Stomach (tissue), 4 donors: Measurements from ENCODE around the gene RPL37A.

ENCODE experiments used
- CTCF ChIP-seq, 7 experiments: fragments of 450-650 bp in 4 of 7; fragments of 200-600 bp in 3 of 7; sonication (generic) in 3 of 7; IDR thresholded peaks; one replicate each; pipeline ENCODE4 v1.5.1; 2016 to 2019; ENCODE audit warnings: antibody characterized with exemption in 7 of 7, control low read depth in 2 of 7, mild to moderate bottlenecking in 1 of 7
- EP300 ChIP-seq: sonication (generic); formaldehyde crosslinking; IDR thresholded peaks from one replicate; pipeline ENCODE4 v1.6.1; 2017; ENCODE audit warnings: antibody characterized with exemption
- POLR2A ChIP-seq, 4 donors: fragments of 450-650 bp; IDR thresholded peaks; one replicate each; pipeline ENCODE4 v1.6.1; 2016; ENCODE audit warnings: antibody characterized with exemption in 4 of 4, control low read depth in 2 of 4, mild to moderate bottlenecking in 1 of 4, moderate library complexity in 1 of 4
- POLR2AphosphoS5 ChIP-seq, 3 donors: sonication (generic); formaldehyde crosslinking; IDR thresholded peaks; one replicate each; pipeline ENCODE4 v1.6.1; 2016; ENCODE audit warnings: antibody characterized with exemption in 3 of 3

- TF ChIP-seq POLR2AphosphoS5 (IDR thresholded peaks at IDR 0.05) (no peak), EP300 (no peak), CTCF (IDR thresholded peaks at IDR 0.05) (no peak), POLR2A (IDR thresholded peaks at IDR 0.05) (no peak)
These were observed 1.9 kb downstream of the RPL37A start for GRCh38 chr2:216500572-216500971.
